GM23248 (cell line): ENCODE measurements around the gene STEAP1. TPM values are rescaled to one million over a fixed set of nuclear protein-coding genes. Genes with fewer than 3 reads are reported as not detected.
A peak's percentile ranks its signal among the peaks of the same experiment; 100 is the strongest.
"Not testable (repeated sequence)": the region's sequence is repeated elsewhere in the genome, so short reads cannot be mapped to it uniquely, and the experiment has no call there.

ENCODE experiments used
- DNase-seq: peaks from one replicate; pipeline ENCODE4 v3.0.0-alpha.2; 2015
- H2AFZ ChIP-seq: fragments of 200-600 bp; sonication (generic); 2 replicates; pipeline ENCODE4 v1.6.1; 2016; ENCODE audit warnings: antibody characterized with exemption
- H3F3A ChIP-seq: fragments of 200-600 bp; sonication (generic); 2 replicates; pipeline ENCODE4 v1.6.1; 2016; ENCODE audit warnings: mild to moderate bottlenecking, antibody characterized with exemption, mixed run types; ENCODE audit not compliant: insufficient read depth
- H3K27ac ChIP-seq: fragments of 200-600 bp; sonication (generic); 2 replicates; pipeline ENCODE4 v1.5.1; 2016; ENCODE audit warnings: mild to moderate bottlenecking
- H3K27me3 ChIP-seq: fragments of 200-600 bp; sonication (generic); replicated peaks from 2 replicates; pipeline ENCODE4 v1.6.1; 2016; ENCODE audit warnings: mild to moderate bottlenecking; ENCODE audit not compliant: insufficient read depth
- H3K36me3 ChIP-seq: fragments of 200-600 bp; sonication (generic); 2 replicates; pipeline ENCODE4 v1.6.1; 2016; ENCODE audit warnings: low read depth, mild to moderate bottlenecking
- H3K4me1 ChIP-seq: fragments of 200-600 bp; sonication (generic); 2 replicates; pipeline ENCODE4 v1.6.1; 2016; ENCODE audit warnings: mild to moderate bottlenecking; ENCODE audit not compliant: insufficient read depth
- H3K4me2 ChIP-seq: fragments of 200-600 bp; sonication (generic); one replicate; pipeline ENCODE4 v1.6.1; 2016; ENCODE audit warnings: mild to moderate bottlenecking; ENCODE audit not compliant: unreplicated experiment
- H3K4me3 ChIP-seq: fragments of 200-600 bp; sonication (generic); 2 replicates; pipeline ENCODE4 v1.5.1; 2016; ENCODE audit warnings: mild to moderate bottlenecking
- H3K79me2 ChIP-seq: fragments of 200-600 bp; sonication (generic); 2 replicates; pipeline ENCODE4 v1.6.1; 2016; ENCODE audit warnings: mild to moderate bottlenecking; ENCODE audit not compliant: insufficient read depth
- H3K9ac ChIP-seq: fragments of 200-600 bp; sonication (generic); 2 replicates; pipeline ENCODE4 v1.6.1; 2016; ENCODE audit warnings: mild to moderate bottlenecking
- H3K9me2 ChIP-seq: fragments of 200-600 bp; sonication (generic); 2 replicates; pipeline ENCODE4 v1.6.1; 2016; ENCODE audit warnings: mixed run types, mild to moderate bottlenecking, moderate library complexity; ENCODE audit not compliant: insufficient read depth
- H3K9me3 ChIP-seq: fragments of 200-600 bp; sonication (generic); one replicate; pipeline ENCODE4 v1.6.1; 2017; ENCODE audit warnings: low read depth
- H4K20me1 ChIP-seq: fragments of 200-600 bp; sonication (generic); 2 replicates; pipeline ENCODE4 v1.6.0; 2016; ENCODE audit not compliant: insufficient read depth
- EZH2 ChIP-seq: fragments of 200-600 bp; sonication (generic); IDR thresholded peaks from 2 replicates; pipeline ENCODE4 v1.6.1; 2018; ENCODE audit warnings: antibody characterized with exemption, mild to moderate bottlenecking; ENCODE audit not compliant: insufficient read depth, poor library complexity, severe bottlenecking
- EZH2phosphoT487 ChIP-seq: fragments of 200-600 bp; sonication (generic); IDR thresholded peaks from 2 replicates; pipeline ENCODE4 v1.6.1; 2018; ENCODE audit warnings: antibody characterized with exemption, moderate library complexity, mild to moderate bottlenecking, low read depth; ENCODE audit not compliant: insufficient read depth
- WGBS, 2 experiments: methylation state at CpG; one replicate each; pipeline ENCODE4 v1.1.6; 2015 to 2017; ENCODE audit warnings: low lambda C conversion rate in 2 of 2, low coverage in 1 of 2; ENCODE audit errors: missing lambda C conversion rate in 2 of 2; 5-methylcytosine and 5-hydroxymethylcytosine counted together
- in situ Hi-C: fragments of 300-500 bp; cut with MboI; formaldehyde crosslinking; loops from 2 replicates; pipeline ENCODE4 v1.15.0; 2020
- polyA plus RNA-seq: library from polyadenylated mRNA; unstranded; fragments of >200 nt; fragmentation: Nextera tagmentation; extraction: Ambion mirVana; gene quantifications from 2 replicates; pipeline ENCODE4 v1.2.1, GENCODE V29; 2016
- total RNA-seq: library from RNA; depleted of rRNA; stranded (reverse); fragments of >200 nt; shearing (Covaris generic); gene quantifications from 2 replicates; pipeline ENCODE4 v1.2.3, GENCODE V29; 2014

The STEAP1 gene
- total and polyA plus RNA-seq, 2 experiments from 2014 or later, result 97.7 to 140 TPM

GRCh38 chr7:90157761-90158350 lies 3.6 kb downstream of the STEAP1 start:
- Histone ChIP-seq H3K4me1 (peaks cover 45% of the 10 kb centered on the region), H3K27ac (peak overlapping the region; percentile 94)

GRCh38 chr7:90163534-90163933 lies 9.3 kb downstream of the STEAP1 start:
- H3K9ac ChIP-seq, result no peak overlapping the region
- no peak overlapping the region for H3K4me2 ChIP-seq
- no peak overlapping the region for H3K4me3 ChIP-seq
- H3K9me2 ChIP-seq, result no peaks in the 10 kb centered on the region; the same call in 1 of the 2 replicates
- peaks cover 22% of the 10 kb centered on the region for H3K79me2 ChIP-seq
- H3K27ac ChIP-seq, result no peak overlapping the region
- no peaks in the 10 kb centered on the region for H3K27me3 ChIP-seq
- H3K36me3 ChIP-seq, result peaks cover 40% of the 10 kb centered on the region
- no peak for DNase-seq
- H4K20me1 ChIP-seq, result no peaks in the 10 kb centered on the region
- TF ChIP-seq EZH2phosphoT487 (no peak), EZH2 (no peak)
- 95 to 98% methylated on average over 5 of the region's 5 CpGs for WGBS, 2 experiments
- peaks cover 10% of the 10 kb centered on the region for H3K4me1 ChIP-seq
- H3K9me3 ChIP-seq, result no peaks in the 10 kb centered on the region
- in situ Hi-C loops, result no loop called here
- peaks cover 27% of the 10 kb centered on the region for H3F3A ChIP-seq
- H2AFZ ChIP-seq, result no peak overlapping the region

More at GRCh38 chr7:90157761-90158350, 3.6 kb downstream of the STEAP1 start:
- WGBS, 2 experiments, result 0 to 1% methylated on average over 4 of the region's 4 CpGs
- not testable (repeated sequence) for H3K27me3 ChIP-seq, H4K20me1 ChIP-seq, H3K9me2 ChIP-seq, H3K9me3 ChIP-seq
- Histone ChIP-seq H3K4me2 (peak overlapping the region; percentile 94), H3K9ac (peak overlapping the region; percentile 25; the same call in 1 of the 2 replicates), H3K36me3 (peaks cover 22% of the 10 kb centered on the region), H2AFZ (peak overlapping the region; percentile 71; the same call in 1 of the 2 replicates), H3F3A (peaks cover 47% of the 10 kb centered on the region), H3K4me3 (peak overlapping the region; percentile 80), H3K79me2 (peaks cover 46% of the 10 kb centered on the region)
- DNase-seq, result peak; percentile 64
- in situ Hi-C loops, result loop anchor here (10.0 kb wide), 2 partner anchors 107 to 277 kb away; no protein-coding TSS in a partner anchor

- no peaks in the 10 kb centered on the region for H3K4me1 ChIP-seq
- H3F3A ChIP-seq, result 0 out of 2 replicates have a peak, but pooled peaks cover 17% of the 10 kb centered on the region
- no peak overlapping the region for H2AFZ ChIP-seq
- H3K36me3 ChIP-seq, result peaks cover 38% of the 10 kb centered on the region
- DNase-seq, result no peak
- H3K9me3 ChIP-seq, result no peaks in the 10 kb centered on the region
- in situ Hi-C loops, result no loop called here
- no peaks in the 10 kb centered on the region for H3K9me2 ChIP-seq
- no peak overlapping the region for H3K9ac ChIP-seq
- no peaks in the 10 kb centered on the region for H4K20me1 ChIP-seq
- H3K79me2 ChIP-seq, result peaks cover 4% of the 10 kb centered on the region; the same call in 1 of the 2 replicates
- H3K27me3 ChIP-seq, result no peaks in the 10 kb centered on the region
- no peak overlapping the region for H3K4me3 ChIP-seq
- H3K4me2 ChIP-seq, result no peak overlapping the region
- no peak overlapping the region for H3K27ac ChIP-seq
- TF ChIP-seq EZH2 (no peak), EZH2phosphoT487 (no peak)
- WGBS, 2 experiments, result 97 to 100% methylated on average over 2 of the region's 2 CpGs
Observed at GRCh38 chr7:90165724-90166123, 11.5 kb downstream of the STEAP1 start.

GRCh38 chr7:90166153-90166552 lies 11.9 kb downstream of the STEAP1 start:
- no peaks in the 10 kb centered on the region for H3K9me2 ChIP-seq
- H2AFZ ChIP-seq, result no peak overlapping the region
- DNase-seq, result no peak
- H4K20me1 ChIP-seq, result no peaks in the 10 kb centered on the region
- H3F3A ChIP-seq, result 0 out of 2 replicates have a peak, but pooled peaks cover 17% of the 10 kb centered on the region
- H3K4me3 ChIP-seq, result no peak overlapping the region
- no peak overlapping the region for H3K9ac ChIP-seq
- no peaks in the 10 kb centered on the region for H3K79me2 ChIP-seq
- no peak overlapping the region for H3K4me2 ChIP-seq
- H3K27me3 ChIP-seq, result no peaks in the 10 kb centered on the region
- no peaks in the 10 kb centered on the region for H3K9me3 ChIP-seq
- no peak for TF ChIP-seq EZH2
- TF ChIP-seq EZH2phosphoT487, result no peak
- no peaks in the 10 kb centered on the region for H3K4me1 ChIP-seq
- H3K36me3 ChIP-seq, result peaks cover 34% of the 10 kb centered on the region
- 97% methylated on average over 3 of the region's 3 CpGs for WGBS, 2 experiments
- no peak overlapping the region for H3K27ac ChIP-seq
- in situ Hi-C loops, result no loop called here

GRCh38 chr7:90167361-90167760 lies 13.1 kb downstream of the STEAP1 start:
- Histone ChIP-seq H3F3A (0 out of 2 replicates have a peak, but pooled peaks cover 17% of the 10 kb centered on the region), H3K9me2 (no peaks in the 10 kb centered on the region), H3K79me2 (no peaks in the 10 kb centered on the region), H4K20me1 (no peaks in the 10 kb centered on the region), H3K9ac (no peak overlapping the region), H3K27ac (no peak overlapping the region), H3K27me3 (no peaks in the 10 kb centered on the region), H2AFZ (no peak overlapping the region), H3K4me2 (no peak overlapping the region), H3K36me3 (peaks cover 23% of the 10 kb centered on the region), H3K4me1 (no peaks in the 10 kb centered on the region), H3K4me3 (no peak overlapping the region), H3K9me3 (no peaks in the 10 kb centered on the region)
- in situ Hi-C loops, result no loop called here
- TF ChIP-seq EZH2phosphoT487 (no peak), EZH2 (no peak)
- no peak for DNase-seq
- 84 to 88% methylated on average over 4 of the region's 4 CpGs for WGBS, 2 experiments
